Stimulated activated CD8-positive, alpha-beta memory T cell treated with anti-CD3 and anti-CD28 coated beads, Interleukin-4, amount 100 ng/mL, for 4 hours (primary cell): ENCODE measurements around the gene ALDH1B1.
"Not testable (repeated sequence)": the region's sequence is repeated elsewhere in the genome, so short reads cannot be mapped to it uniquely, and the experiment has no call there.

Source experiments
- DNase-seq, 2 donors: peaks; one replicate each; pipeline ENCODE4 v3.0.0-alpha.2; 2020; ENCODE audit warnings: low read depth in 2 of 2, low spot score in 1 of 2

ALDH1B1 gene

DNA sequence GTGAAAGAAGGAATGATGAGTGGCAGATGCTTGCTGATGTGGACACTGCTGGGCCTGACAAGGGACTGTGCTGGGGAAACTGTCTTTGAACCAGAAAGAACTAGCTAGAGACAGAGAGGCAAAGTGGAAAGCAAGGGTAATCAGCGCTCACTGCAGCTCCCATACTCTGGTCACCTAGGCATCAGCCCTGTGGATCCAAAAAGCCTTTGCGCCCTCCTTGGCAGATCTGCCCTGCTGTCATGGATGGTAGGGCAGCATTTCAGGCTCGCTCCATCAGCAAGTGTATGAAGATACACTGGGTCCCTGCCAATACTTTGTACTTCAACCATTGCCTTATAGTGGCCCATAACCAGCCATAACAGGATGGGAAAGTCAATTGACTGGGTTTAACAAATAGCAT is 6.6 kb upstream of the ALDH1B1 start:
- DNase-seq, result no peak

GRCh38 chr9:38386319-38386895 is 6.1 kb upstream of the ALDH1B1 start:
- no peak for DNase-seq

DNA sequence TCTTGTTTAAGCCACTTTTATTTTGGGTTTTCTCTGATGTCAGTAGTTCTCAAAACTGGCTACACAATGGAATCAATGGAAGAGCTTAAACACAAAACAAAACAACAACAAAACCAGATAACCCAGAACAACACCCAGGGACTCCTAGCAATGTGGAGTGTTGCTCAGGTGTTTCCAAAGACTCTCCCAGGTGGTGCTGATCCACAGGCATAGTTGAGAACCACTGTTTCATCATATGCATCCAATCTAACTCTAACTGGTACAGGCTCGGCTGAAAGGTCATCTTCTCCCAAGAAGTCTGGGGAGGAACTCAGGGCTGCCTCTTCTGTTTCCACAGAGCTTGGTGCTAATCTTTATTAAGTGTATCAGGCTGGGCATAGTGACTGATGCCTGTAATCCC is 5.4 kb upstream of the ALDH1B1 start:
- DNase-seq, result no peak

DNA sequence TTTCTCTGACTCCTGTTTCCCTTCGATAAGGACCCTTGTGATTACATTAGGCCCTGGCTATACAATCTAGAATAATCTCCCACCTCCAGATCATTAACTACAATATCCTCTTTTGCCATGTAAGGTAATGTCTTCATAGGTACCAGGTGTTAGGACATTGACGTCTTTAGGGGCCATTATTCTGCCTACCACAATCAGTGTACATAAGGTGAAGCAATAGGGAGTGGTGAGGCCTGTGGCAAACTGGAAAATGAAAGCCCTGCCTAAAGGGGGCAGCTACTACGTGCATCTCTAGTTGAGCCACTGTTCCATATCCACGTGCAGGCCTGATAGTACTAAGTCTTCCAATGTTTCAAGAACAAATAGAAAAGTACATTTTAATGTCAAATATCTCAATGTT is 4.8 kb upstream of the ALDH1B1 start:
- DNase-seq, result no peak

- DNase-seq, result no peak
Observed at GRCh38 chr9:38388283-38389223, 3.9 kb upstream of the ALDH1B1 start.

- no peak for DNase-seq
Observed at GRCh38 chr9:38389313-38389712, 3.2 kb upstream of the ALDH1B1 start.

DNA sequence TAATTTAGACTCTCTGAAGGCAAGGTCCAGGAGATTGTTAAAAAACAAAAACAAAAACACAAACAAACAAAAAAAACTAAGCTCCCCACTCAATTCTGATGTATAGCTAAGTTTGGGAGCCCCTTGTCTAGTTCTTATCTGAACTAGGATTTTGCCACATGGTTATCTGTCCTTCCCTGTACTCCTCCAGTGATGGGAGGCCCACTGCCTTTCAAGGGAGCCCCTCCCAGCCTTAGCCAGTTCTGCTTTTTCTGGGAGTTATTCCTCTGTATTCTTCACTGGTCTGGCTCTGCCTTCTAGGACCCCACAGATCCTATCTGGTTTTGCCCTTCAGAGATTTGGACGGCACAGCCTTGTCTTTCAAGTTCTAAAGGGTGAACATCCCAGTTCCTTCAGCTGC is 2.1 kb upstream of the ALDH1B1 start:
- no peak for DNase-seq

- DNase-seq, result no peak
Observed at GRCh38 chr9:38390851-38391250, 1.7 kb upstream of the ALDH1B1 start.

DNA sequence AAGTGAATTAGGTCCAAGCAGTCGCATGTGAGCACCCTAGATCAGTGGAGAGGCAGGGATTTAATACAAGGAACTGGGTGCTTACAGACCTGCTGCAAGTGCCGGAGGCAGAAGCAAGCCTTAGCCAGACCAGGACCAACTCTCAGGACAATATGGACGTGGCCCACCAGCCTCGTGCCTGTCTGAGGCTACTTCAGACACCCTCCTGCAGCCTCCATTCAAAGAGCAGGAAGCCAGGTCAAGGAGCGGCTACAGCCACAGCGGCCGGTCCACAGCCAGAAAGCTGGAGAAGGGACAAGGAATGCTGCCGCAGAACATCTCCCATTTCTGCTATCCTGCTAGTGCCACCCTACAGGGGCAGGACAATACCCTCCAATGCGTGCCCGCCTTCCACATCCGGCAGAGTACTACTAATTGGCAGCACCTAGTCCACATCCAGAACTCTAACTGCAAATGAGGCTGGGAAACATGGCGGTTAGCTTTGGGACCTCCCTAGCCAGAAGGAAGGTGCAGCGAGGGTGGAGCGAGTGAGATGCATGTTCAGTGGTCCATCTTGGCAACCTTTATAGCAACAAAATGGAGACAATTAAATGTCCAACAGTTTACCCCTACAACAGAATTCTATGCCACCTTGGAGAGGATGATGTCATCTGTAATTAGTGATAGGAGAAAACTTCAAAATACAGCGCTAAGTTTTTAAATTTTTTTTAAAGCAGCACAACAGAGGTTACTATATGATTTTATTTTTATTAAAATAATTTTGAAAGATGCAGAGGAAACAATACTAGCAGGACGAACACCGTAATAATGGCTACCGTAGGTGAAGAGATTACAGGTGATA is 1.0 kb upstream of the ALDH1B1 start:
- no peak for DNase-seq

DNA sequence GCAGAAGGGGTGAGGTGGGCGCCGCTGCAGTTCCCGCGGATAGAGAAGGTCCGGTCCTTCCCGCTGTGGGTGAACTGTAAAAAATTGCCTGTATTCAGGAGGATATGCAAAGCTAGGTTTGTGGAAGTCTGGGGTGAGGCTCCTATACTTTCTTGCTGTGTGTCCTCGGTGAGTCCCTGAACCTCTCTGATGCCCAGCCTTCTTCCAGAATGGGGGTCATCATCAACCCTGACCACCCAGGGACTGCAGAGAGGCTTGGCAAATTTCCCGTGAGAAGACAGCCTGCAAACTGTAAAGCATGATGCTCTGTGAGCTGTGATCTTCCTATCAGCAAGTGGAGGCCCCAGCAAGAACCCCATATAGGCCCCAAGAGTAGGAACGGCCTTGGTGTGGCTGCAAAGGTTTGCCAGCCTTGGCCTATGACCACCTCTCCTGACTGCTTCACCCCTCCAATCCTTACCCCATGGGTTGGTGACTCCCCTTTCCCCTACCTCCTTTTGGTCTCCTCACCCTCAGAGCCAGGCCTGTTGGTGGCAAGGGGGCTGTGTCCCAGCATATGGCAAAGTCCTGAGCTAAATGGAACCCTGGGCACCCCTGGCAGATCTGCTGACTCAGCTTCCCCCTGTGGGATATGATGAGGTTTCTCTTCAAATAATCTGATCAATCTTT is 760 bp downstream of the ALDH1B1 start:
- DNase-seq, result no peak

DNA sequence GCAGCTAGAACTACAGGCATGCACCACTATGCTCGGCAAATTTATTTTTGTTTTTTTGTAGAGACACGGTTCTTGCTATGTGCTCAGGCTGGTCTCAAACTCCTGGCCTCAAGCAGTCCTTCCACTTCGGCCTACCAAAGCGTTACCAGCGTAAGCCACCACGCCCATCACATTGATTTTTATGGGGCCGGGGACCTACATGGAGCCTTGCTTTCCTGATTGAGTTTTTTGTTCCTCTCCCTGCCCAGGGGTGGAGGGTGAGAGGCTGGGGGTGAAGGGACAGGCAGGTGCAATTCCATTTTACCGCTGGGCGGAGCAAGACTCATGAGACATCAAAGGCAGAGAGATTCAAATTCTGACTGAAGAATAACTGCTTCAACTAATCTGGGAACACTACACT is 1.9 kb downstream of the ALDH1B1 start:
- DNase-seq, result no peak

GRCh38 chr9:38395653-38396370 is 3.3 kb downstream of the ALDH1B1 start:
- no peak for DNase-seq

GRCh38 chr9:38396371-38396671 is 3.8 kb downstream of the ALDH1B1 start:
- DNase-seq, result no peak

- not testable (repeated sequence) for DNase-seq
Observed at GRCh38 chr9:38399191-38399590, 6.7 kb downstream of the ALDH1B1 start.

- DNase-seq, result no peak
Observed at GRCh38 chr9:38401994-38402393, 9.5 kb downstream of the ALDH1B1 start.

DNA sequence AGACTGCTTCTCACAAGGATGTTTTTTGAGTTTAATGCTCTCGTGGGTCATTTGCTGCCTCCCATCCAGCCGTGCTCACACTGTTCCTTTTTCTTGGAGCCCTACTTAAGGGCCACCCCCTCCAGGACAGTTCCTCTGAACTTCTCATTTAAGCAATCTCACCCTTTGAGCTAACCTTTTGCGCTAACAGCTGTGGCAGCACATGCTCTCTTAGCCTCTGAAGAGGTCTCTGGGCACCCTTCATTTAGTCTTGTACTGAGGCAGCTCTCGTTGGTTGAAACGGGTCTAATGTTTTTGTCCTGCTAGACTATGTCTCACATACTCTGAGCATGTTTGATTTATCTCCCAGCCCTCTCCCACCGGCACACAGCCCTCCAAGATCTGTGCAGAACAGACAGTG is 11.8 kb downstream of the ALDH1B1 start:
- DNase-seq, result no peak

DNA sequence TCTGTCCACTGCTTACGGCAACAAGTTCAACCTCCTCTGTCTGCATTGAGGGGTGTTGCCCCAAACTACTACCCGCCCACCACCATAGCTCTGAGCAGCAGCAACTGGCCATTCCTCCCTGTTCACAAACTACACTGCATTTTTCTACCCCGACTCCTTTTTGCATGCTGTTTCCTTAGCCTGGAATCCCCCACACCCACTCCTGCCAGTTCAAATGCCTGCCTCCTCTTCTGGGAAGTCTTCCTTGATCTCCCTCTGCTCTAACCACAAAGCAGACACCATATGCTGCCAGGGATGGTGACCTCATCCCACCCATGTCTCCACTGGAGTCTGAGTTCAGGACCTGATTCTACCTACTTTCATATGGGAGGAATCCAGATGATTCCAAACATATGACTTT is 13.3 kb downstream of the ALDH1B1 start:
- no peak for DNase-seq

- no peak for DNase-seq
Observed at GRCh38 chr9:38406476-38407186, 14.1 kb downstream of the ALDH1B1 start.

- DNase-seq, result no peak
Observed at GRCh38 chr9:38408719-38409118, 16.2 kb downstream of the ALDH1B1 start.

- DNase-seq, result no peak
Observed at GRCh38 chr9:38412751-38413150, 20.2 kb downstream of the ALDH1B1 start.
